ENCODE measurements around the gene ANKFY1. TPM values are rescaled to one million over a fixed set of nuclear protein-coding genes. Genes with fewer than 3 reads are reported as not detected.

Gene ANKFY1
- total and polyA plus RNA-seq, 2 donors (not counting 3 experiments of a cell fraction or from before 2014, with no cell fraction given) = 30.6 to 51.1 TPM

- POLR2A ChIA-PET = no interaction called here
- intact Hi-C loops (cut with micrococcal nuclease) = no loop called here
- CTCF ChIA-PET = interaction anchor here (1.5 to 1.7 kb wide), 2 partner anchors 38 to 50 kb away, joined by 4 to 5 read pairs; no protein-coding TSS in a partner anchor
- Histone ChIP-seq H3K4me1 (ENCODE audit: control insufficient read depth, extremely low read depth, insufficient read depth, low read length) (peaks cover 16% of the 10 kb centered on the region), H3K36me3 (ENCODE audit: control insufficient read depth in 2 of 2, extremely low read depth in 1 of 2, insufficient read depth in 2 of 2, low read length in 2 of 2) (peaks cover 2 to 7% of the 10 kb centered on the region in 2 experiments), H4K20me1 (replicated peaks; ENCODE audit: control insufficient read depth, extremely low read depth, insufficient read depth, low read length) (no peaks in the 10 kb centered on the region), H3K4me3 (replicated peaks in 1 of 3; ENCODE audit: insufficient read depth in 1 of 3, low read depth in 1 of 3, low read length in 3 of 3) (no peak overlapping the region), H3K27me3 (ENCODE audit: control insufficient read depth in 2 of 2, insufficient read depth in 2 of 2, low read length in 2 of 2) (no peaks in the 10 kb centered on the region), H3K4me2 (ENCODE audit: insufficient read depth, low read length) (no peak overlapping the region), H3K9me3 (replicated peaks; ENCODE audit: control insufficient read depth, insufficient read depth, low read length) (no peaks in the 10 kb centered on the region), H2AFZ (ENCODE audit: low read depth, low read length) (no peak overlapping the region), H3K9me1 (replicated peaks; ENCODE audit: control insufficient read depth, extremely low read depth, insufficient read depth, low read length) (no peaks in the 10 kb centered on the region), H3K79me2 (ENCODE audit: control insufficient read depth, insufficient read depth, low read length) (peaks cover 21% of the 10 kb centered on the region), H3K27ac (ENCODE audit: insufficient read depth, low read depth, low read length) (no peak overlapping the region), H3K9ac (replicated peaks; ENCODE audit: extremely low read depth, insufficient read depth, low read length) (no peak overlapping the region)
- no peak for TF ChIP-seq MAX (IDR thresholded peaks at IDR 0.05; ENCODE audit: insufficient read depth, insufficient read length)
- TF ChIP-seq POLR2A (IDR thresholded peaks at IDR 0.05; ENCODE audit: low read depth, low read length) = no peak
- no peak for TF ChIP-seq GATA2 (IDR thresholded peaks at IDR 0.05; ENCODE audit: insufficient read depth, insufficient read length, low read depth, low read length)
- TF ChIP-seq, protein P1, sequence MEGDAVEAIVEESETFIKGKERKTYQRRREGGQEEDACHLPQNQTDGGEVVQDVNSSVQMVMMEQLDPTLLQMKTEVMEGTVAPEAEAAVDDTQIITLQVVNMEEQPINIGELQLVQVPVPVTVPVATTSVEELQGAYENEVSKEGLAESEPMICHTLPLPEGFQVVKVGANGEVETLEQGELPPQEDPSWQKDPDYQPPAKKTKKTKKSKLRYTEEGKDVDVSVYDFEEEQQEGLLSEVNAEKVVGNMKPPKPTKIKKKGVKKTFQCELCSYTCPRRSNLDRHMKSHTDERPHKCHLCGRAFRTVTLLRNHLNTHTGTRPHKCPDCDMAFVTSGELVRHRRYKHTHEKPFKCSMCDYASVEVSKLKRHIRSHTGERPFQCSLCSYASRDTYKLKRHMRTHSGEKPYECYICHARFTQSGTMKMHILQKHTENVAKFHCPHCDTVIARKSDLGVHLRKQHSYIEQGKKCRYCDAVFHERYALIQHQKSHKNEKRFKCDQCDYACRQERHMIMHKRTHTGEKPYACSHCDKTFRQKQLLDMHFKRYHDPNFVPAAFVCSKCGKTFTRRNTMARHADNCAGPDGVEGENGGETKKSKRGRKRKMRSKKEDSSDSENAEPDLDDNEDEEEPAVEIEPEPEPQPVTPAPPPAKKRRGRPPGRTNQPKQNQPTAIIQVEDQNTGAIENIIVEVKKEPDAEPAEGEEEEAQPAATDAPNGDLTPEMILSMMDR (IDR thresholded peaks at IDR 0.05; ENCODE audit: extremely low read depth in 1 of 2, insufficient read depth in 1 of 2, low read depth in 1 of 2, low read length in 2 of 2) = no peak
- no peak for TF ChIP-seq MYC (IDR thresholded peaks at IDR 0.05; ENCODE audit: low read depth, low read length)
- TF ChIP-seq FOS (IDR thresholded peaks at IDR 0.05; ENCODE audit: borderline replicate concordance, insufficient read depth, low read length) = no peak
- TF ChIP-seq JUN (IDR thresholded peaks at IDR 0.05; ENCODE audit: borderline replicate concordance, insufficient read depth, insufficient read length, low read depth) = no peak
- no peak for TF ChIP-seq EZH2 (IDR thresholded peaks at IDR 0.05; ENCODE audit: borderline replicate concordance, low read depth, low read length, severe bottlenecking)
- no peak for TF ChIP-seq POLR2AphosphoS5 (IDR thresholded peaks at IDR 0.05; ENCODE audit: insufficient read depth, low read depth, low read length)
- no TSS peak for BruUV-seq (replicated peaks)
- dilution Hi-C loops (cut with MboI; ENCODE audit: extremely low pct_ligation_motif_present, low sequenced_read_pairs) = no loop called here
- DNase-seq (ENCODE audit: low read depth, low spot score) (no peak), FAIRE-seq (no peak)
Measured at GRCh38 chr17:4266550-4266949, 2.8 kb upstream of the ANKFY1 start.

Measured in endothelial cell of umbilical vein (primary cell).